HCT116 (cell line): ENCODE measurements around the gene CD44. TPM values are rescaled to one million over a fixed set of nuclear protein-coding genes. Genes with fewer than 3 reads are reported as not detected.
A peak's percentile ranks its signal among the peaks of the same experiment; 100 is the strongest.

Experiments used
- ATAC-seq: fragments of 200-7000 bp; cut with Tn5 transposase; 2 replicates; pipeline ENCODE4 v1.9.1; 2020; ENCODE audit warnings: mild to moderate bottlenecking, moderate library complexity
- BruUV-seq: library from RNA; stranded (reverse); fragments of 400-500 nt; replicated peaks from 2 replicates; lab custom pipeline; 2021; lab: Mats Ljungman, UMichigan
- CTCF ChIA-PET: fragments of 300-600 bp; sonication (Branson Sonifier 250); formaldehyde crosslinking; loops from one replicate; lab custom pipeline; 2021; ENCODE audit warnings: antibody characterized with exemption; lab: Charles Lee
- POLR2A ChIA-PET: fragments of 300-600, 350-600 bp; sonication (Branson Sonifier 250); formaldehyde crosslinking; loops from one replicate; lab custom pipeline; 2021; ENCODE audit warnings: antibody characterized with exemption; lab: Charles Lee
- RAD21 ChIA-PET, 2 experiments: fragments of 300-600 bp; sonication (Branson Sonifier 250); formaldehyde crosslinking; loops; one replicate each; lab custom pipeline; 2023; ENCODE audit warnings: low total read pairs in 2 of 2; ENCODE audit not compliant: uncharacterized antibody in 2 of 2, unreplicated experiment in 2 of 2, low non-redundant PET in 1 of 2; lab: Charles Lee
- DNase-seq: peaks from one replicate; pipeline ENCODE4 v3.0.0-alpha.2; 2010; ENCODE audit warnings: low read depth, low spot score
- H2AFZ ChIP-seq: fragments of 200-600 bp; shearing (Covaris generic), sonication (generic); 2 replicates; pipeline ENCODE4 v1.6.1; 2017; ENCODE audit warnings: low read depth, mixed run types, mixed read lengths, antibody characterized with exemption, low read length; ENCODE audit not compliant: poor library complexity, severe bottlenecking
- H3K27ac ChIP-seq: 2 replicates; pipeline ENCODE4 v1.5.1; 2012; ENCODE audit warnings: low read depth, low read length
- H3K27me3 ChIP-seq: fragments of 200-600 bp; sonication (generic); 2 replicates; pipeline ENCODE4 v1.6.1; 2016; ENCODE audit warnings: mixed run types, low read length, mixed read lengths; ENCODE audit not compliant: insufficient read depth
- H3K36me3 ChIP-seq, 2 experiments: fragments of 200-500 bp in 1 of 2; fragments of 200-600 bp in 1 of 2; sonication (Bioruptor generic) in 1 of 2; sonication (generic) in 1 of 2; 2 replicates each; pipeline versions ENCODE4 v1.5.1 to v1.6.1; 2014 to 2016; ENCODE audit warnings: low read length in 2 of 2, inconsistent platforms in 1 of 2, mixed read lengths in 1 of 2, mixed run types in 1 of 2; ENCODE audit not compliant: insufficient read depth in 2 of 2, control insufficient read depth in 1 of 2
- H3K4me1 ChIP-seq, 2 experiments: fragments of 200-600 bp in 1 of 2; sonication (generic) in 1 of 2; 2 replicates each; pipeline versions ENCODE4 v1.5.1 to v1.6.1; 2012 to 2017; ENCODE audit warnings: low read length in 2 of 2, inconsistent platforms in 1 of 2, mild to moderate bottlenecking in 1 of 2, mixed read lengths in 1 of 2, mixed run types in 1 of 2, moderate library complexity in 1 of 2; ENCODE audit not compliant: insufficient read depth in 2 of 2, control insufficient read depth in 1 of 2
- H3K4me2 ChIP-seq: fragments of 200-600 bp; sonication (generic); 2 replicates; pipeline ENCODE4 v1.6.1; 2017; ENCODE audit warnings: mixed run types, low read length, mixed read lengths
- H3K4me3 ChIP-seq, 2 experiments: fragments of 200-600 bp in 1 of 2; sonication (generic) in 1 of 2; replicated peaks in 1 of 2; 2 replicates each; pipeline ENCODE4 v1.5.1; 2011 to 2016; ENCODE audit warnings: low read length in 2 of 2, control low read depth in 1 of 2, low read depth in 1 of 2, mild to moderate bottlenecking in 1 of 2, mixed read lengths in 1 of 2, mixed run types in 1 of 2
- H3K79me2 ChIP-seq: fragments of 200-600 bp; sonication (generic); 2 replicates; pipeline ENCODE4 v1.6.1; 2017; ENCODE audit warnings: mild to moderate bottlenecking, mixed run types, low read length, moderate library complexity, mixed read lengths; ENCODE audit not compliant: insufficient read depth
- H3K9ac ChIP-seq: fragments of 200-600 bp; sonication (generic); 2 replicates; pipeline ENCODE4 v1.6.1; 2016; ENCODE audit warnings: low read length, mixed read lengths
- H3K9me2 ChIP-seq: fragments of 200-600 bp; sonication (generic), shearing (Covaris generic); 2 replicates; pipeline ENCODE4 v1.6.1; 2017; ENCODE audit warnings: mixed run types, mild to moderate bottlenecking, moderate library complexity; ENCODE audit not compliant: insufficient read depth
- H3K9me3 ChIP-seq, 2 experiments: fragments of 200-500 bp in 1 of 2; fragments of 200-600 bp in 1 of 2; sonication (Bioruptor generic) in 1 of 2; sonication (generic) in 1 of 2; 2 replicates each; pipeline ENCODE4 v1.6.1; 2014 to 2017; ENCODE audit warnings: low read length in 2 of 2, mixed read lengths in 2 of 2, inconsistent platforms in 1 of 2, low read depth in 1 of 2, mild to moderate bottlenecking in 1 of 2, mixed run types in 1 of 2, moderate library complexity in 1 of 2; ENCODE audit not compliant: control insufficient read depth in 1 of 2, insufficient read depth in 1 of 2
- H4K20me1 ChIP-seq: fragments of 200-600 bp; sonication (generic), shearing (Covaris generic); 2 replicates; pipeline ENCODE4 v1.6.1; 2017; ENCODE audit warnings: mixed run types, mild to moderate bottlenecking, moderate library complexity; ENCODE audit not compliant: insufficient read depth
- CEBPB ChIP-seq: IDR thresholded peaks from 2 replicates; pipeline ENCODE4 v1.6.1; 2012; ENCODE audit warnings: low read depth
- EGR1 ChIP-seq: IDR thresholded peaks from 2 replicates; pipeline ENCODE4 v1.6.1; 2012; ENCODE audit warnings: low read depth
- EZH2 ChIP-seq: fragments of 200-600 bp; sonication (generic); IDR thresholded peaks from 2 replicates; pipeline ENCODE4 v1.6.1; 2017; ENCODE audit warnings: antibody characterized with exemption, mixed run types
- EZH2phosphoT487 ChIP-seq: fragments of 200-600 bp; IDR thresholded peaks from 2 replicates; pipeline ENCODE4 v1.6.1; 2018; ENCODE audit warnings: antibody characterized with exemption, borderline replicate concordance
- FOSL1 ChIP-seq: IDR thresholded peaks from 2 replicates; pipeline ENCODE4 v1.6.1; 2012; ENCODE audit warnings: low read depth
- RAD21 ChIP-seq: IDR thresholded peaks from 2 replicates; pipeline ENCODE4 v1.6.1; 2012; ENCODE audit warnings: low read depth, mild to moderate bottlenecking
- SP1 ChIP-seq: IDR thresholded peaks from 2 replicates; pipeline ENCODE4 v1.6.1; 2012; ENCODE audit warnings: low read depth
- YY1 ChIP-seq: IDR thresholded peaks from 2 replicates; pipeline ENCODE4 v1.6.1; 2011; ENCODE audit warnings: low read length, low read depth, moderate library complexity, mild to moderate bottlenecking; ENCODE audit not compliant: insufficient replicate concordance; ENCODE audit errors: extremely low read depth
- ZBTB33 ChIP-seq: IDR thresholded peaks from 2 replicates; pipeline ENCODE4 v1.6.1; 2011; ENCODE audit warnings: mild to moderate bottlenecking, low read length, moderate library complexity; ENCODE audit not compliant: insufficient replicate concordance; ENCODE audit errors: extremely low read depth
- intact Hi-C: fragments of 100-400 bp; cut with micrococcal nuclease; formaldehyde crosslinking; loops from 2 replicates; pipeline ENCODE4 v1.10.0; 2022
- total RNA-seq: library from RNA; stranded (reverse); gene quantifications from one replicate; pipeline ENCODE4 v1.2.1, GENCODE V29; 2021; ENCODE audit not compliant: unreplicated experiment
- TF ChIP-seq, protein P1 (sequence below): IDR thresholded peaks from 2 replicates; pipeline ENCODE4 v1.6.1; 2012; ENCODE audit warnings: low read depth

CD44 gene
- total RNA-seq, 1 experiment from 2014 or later, result 742 TPM

GRCh38 chr11:35138606-35138942 lies 397 bp upstream of the CD44 start (continued):
- TF ChIP-seq ZBTB33 (no peak), RAD21 (no peak), CEBPB (no peak), EGR1 (no peak), EZH2phosphoT487 (no peak)
- TF ChIP-seq, protein P1, sequence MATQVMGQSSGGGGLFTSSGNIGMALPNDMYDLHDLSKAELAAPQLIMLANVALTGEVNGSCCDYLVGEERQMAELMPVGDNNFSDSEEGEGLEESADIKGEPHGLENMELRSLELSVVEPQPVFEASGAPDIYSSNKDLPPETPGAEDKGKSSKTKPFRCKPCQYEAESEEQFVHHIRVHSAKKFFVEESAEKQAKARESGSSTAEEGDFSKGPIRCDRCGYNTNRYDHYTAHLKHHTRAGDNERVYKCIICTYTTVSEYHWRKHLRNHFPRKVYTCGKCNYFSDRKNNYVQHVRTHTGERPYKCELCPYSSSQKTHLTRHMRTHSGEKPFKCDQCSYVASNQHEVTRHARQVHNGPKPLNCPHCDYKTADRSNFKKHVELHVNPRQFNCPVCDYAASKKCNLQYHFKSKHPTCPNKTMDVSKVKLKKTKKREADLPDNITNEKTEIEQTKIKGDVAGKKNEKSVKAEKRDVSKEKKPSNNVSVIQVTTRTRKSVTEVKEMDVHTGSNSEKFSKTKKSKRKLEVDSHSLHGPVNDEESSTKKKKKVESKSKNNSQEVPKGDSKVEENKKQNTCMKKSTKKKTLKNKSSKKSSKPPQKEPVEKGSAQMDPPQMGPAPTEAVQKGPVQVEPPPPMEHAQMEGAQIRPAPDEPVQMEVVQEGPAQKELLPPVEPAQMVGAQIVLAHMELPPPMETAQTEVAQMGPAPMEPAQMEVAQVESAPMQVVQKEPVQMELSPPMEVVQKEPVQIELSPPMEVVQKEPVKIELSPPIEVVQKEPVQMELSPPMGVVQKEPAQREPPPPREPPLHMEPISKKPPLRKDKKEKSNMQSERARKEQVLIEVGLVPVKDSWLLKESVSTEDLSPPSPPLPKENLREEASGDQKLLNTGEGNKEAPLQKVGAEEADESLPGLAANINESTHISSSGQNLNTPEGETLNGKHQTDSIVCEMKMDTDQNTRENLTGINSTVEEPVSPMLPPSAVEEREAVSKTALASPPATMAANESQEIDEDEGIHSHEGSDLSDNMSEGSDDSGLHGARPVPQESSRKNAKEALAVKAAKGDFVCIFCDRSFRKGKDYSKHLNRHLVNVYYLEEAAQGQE, result no peak
- TF ChIP-seq, all 23 proteins: peak for 0

DNA sequence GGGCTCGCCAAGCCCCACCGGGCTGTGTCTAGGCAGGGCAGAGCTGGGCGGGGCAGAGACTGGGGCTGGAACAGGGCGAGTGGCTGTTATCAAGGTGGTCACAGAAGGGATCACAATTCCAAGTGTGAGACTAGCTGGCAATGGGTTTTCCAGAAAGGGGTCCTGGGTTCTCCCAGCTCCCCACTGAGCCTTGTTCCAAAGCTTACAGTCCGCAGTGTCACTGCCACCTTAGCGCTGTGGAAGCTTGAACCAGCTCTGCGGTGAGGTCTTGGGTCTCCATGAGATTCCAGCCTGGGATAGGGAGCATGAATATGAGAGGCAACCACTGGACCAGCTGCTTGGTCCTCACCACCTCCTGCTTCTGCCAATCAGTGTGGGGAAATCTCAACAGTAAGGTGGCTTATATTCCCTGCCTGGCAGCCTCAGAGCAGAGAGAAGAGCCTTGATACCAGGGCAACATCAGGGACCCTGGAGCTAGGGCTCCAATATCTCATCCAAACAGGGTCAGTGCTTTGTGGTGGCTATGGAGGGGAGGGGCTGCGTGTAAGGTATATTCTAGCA lies 831 bp downstream of the CD44 start:
- peak overlapping the region; percentile 99 for H3K4me2 ChIP-seq
- peak overlapping the region; percentile 97 for H3K27ac ChIP-seq
- H3K79me2 ChIP-seq, result peaks cover 70% of the 10 kb centered on the region
- H3K4me3 ChIP-seq, result peak overlapping the region; percentile 87 to 97
- H3K36me3 ChIP-seq, result no peaks in the 10 kb centered on the region; a peak in 1 of 4 replicates
- DNase-seq, result no peak
- no peaks in the 10 kb centered on the region for H3K9me2 ChIP-seq
- H2AFZ ChIP-seq, result no peak overlapping the region
- POLR2A ChIA-PET, result interaction anchor here (0.7 to 3.3 kb wide), 9 partner anchors 23 to 140 kb away, joined by 3 to 23 read pairs (median 4); no protein-coding TSS in a partner anchor
- H3K27me3 ChIP-seq, result no peaks in the 10 kb centered on the region
- RAD21 ChIA-PET, result interaction anchor here in 1 of 2 experiments (0.6 to 1.0 kb wide), 3 partner anchors 29 to 68 kb away, joined by 3 to 4 read pairs (median 3); no protein-coding TSS in a partner anchor
- BruUV-seq, result TSS peak; percentile 51
- peak overlapping the region; percentile 99 for H3K9ac ChIP-seq
- no peaks in the 10 kb centered on the region for H3K9me3 ChIP-seq
- intact Hi-C loops, result loop anchor here (1.0 to 5.0 kb wide), 4 partner anchors 58 to 252 kb away; no protein-coding TSS in a partner anchor
- CTCF ChIA-PET, result interaction anchor here (1.6 kb wide), 1 partner anchor 23 kb away, joined by 4 read pairs; no protein-coding TSS in a partner anchor
- peaks cover 57 to 77% of the 10 kb centered on the region in 2 experiments for H3K4me1 ChIP-seq
- peak; percentile 57 for ATAC-seq
- H4K20me1 ChIP-seq, result 0 out of 2 replicates have a peak, but pooled peaks cover 5% of the 10 kb centered on the region
- TF ChIP-seq ZBTB33 (no peak), FOSL1 (no peak), YY1 (no peak), SP1 (no peak), EZH2 (no peak)
- TF ChIP-seq, protein P1, result no peak
